ENCODE results near the gene UBXN10.

Gene UBXN10

DNA sequence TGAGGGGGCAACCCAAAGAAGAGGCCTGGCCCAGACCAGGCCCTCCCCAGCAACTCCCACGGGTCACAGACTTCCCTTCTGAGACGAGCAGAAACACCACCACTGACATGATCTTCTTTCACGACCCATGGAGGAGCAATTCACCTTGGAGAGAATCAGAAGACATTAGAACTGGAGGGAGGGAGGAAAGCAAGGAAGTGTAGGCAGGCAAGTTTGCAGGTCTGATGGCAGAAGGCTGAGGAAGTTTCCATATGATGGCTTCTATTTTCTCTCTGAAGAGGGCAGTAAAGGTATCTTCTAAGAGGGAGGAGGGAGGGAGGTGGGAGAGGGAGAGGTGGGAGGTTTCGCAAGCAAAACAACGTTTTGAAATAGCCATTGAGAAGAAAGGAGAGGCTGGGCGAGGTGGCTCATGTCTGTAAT, 1.4 kb upstream of the UBXN10 start:
- FAIRE-seq, result no peak

DNA sequence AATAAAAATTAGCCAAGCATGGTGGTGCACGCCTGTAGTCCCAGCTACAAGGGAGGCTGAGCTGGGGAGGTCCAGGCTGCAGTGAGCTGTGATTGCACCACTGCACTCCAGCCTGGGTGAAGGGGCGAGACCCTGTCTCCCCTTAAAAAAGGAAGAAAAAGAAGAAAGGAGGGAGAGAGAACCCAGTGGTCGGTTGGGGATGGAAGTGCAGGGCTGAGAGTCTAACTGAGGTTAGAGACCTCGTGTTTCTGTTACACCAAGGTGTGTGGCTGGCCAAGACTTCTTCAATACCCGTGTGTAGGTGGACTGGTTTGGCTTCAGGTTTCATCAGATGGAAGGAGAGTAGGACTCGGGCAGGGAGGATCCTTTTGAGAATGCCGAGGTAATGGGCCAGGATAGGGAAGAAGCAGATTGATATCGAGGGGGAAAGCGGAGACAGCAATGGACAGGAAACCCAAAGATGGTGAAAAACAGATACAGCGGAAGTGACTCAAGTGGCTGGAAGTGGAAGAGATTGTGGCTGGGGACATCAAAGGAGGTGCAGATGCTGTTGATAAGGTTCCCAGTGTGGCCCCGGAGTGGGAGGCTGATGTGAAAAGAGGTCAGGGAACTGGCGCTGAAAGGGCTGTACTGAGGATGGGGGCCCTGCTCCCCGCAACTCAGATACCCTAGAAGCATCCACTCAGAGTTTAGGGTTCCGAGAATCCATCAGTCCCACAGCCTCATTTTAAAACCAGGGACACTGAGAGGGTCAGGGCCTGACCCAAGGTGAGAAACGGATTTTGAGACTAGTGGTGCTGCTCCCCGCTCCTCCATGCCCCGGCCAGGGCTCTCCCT, 681 bp upstream of the UBXN10 start:
- FAIRE-seq, result no peak

DNA sequence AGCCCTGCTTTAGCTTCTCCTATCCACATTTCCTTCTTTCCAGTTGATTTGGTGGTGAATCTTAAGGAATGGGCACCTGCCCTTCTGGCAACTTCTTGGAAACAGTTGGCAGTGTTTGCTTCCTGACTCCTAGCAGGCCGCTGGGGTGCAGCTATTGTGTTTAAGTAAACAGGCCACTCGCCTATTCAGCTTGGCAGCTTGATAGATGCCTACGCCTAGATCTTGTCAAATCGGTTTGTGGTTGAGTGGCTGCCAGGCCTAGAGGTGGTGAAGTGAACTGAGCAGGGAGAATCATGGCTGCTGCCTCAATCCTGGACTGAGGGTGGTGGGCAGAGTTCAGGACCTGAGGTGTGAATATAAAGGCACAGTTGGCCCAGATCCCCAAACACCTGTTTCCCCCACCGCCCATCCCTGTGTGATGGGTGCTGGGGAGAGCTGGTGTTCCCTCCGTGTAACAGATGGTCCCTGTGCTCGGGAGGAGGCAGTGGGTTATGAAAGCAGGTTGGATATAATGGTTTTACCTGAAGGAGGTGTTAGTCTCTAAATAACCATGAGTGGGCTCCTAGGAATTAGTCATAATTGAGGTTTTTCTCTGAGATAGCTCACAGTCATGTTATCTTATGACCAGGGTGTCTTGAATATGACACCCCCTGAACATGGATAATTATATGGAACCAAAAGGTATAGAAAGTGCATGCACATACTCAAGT, 1.4 kb downstream of the UBXN10 start:
- no peak for FAIRE-seq

DNA sequence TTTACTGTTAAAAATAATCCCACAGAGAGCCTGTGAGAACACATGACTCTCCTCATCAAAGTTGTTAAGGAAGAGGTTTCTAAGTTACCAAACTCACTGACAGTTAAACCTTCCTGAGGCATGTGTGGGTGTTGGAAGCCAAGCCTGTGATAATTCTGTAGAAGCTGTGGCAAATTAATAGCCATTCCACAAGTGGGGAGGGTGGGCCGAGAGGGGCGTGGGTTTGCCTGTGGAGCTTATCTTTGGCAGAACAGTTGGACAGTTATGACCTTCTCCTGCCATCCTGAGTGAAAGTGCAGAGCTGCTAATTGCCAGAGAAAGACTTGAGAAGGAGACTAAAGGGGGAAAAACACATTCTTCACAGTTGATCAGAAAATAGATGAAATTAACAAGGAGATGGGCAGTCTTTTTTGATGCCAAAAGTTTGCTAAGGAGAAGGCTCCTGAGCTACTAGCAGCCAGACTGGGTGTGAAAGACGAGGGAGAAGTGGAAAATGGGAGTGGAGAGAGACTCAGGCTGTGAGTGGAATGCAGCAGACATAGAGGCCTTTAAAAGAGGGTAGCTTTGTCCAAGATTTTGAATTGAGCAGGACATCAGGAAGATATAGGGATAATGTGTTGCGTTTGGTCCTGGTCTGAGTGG, 2.0 kb downstream of the UBXN10 start:
- no peak for FAIRE-seq

- FAIRE-seq, result no peak
Observed at GRCh38 chr1:20188455-20188817, 2.5 kb downstream of the UBXN10 start.

DNA sequence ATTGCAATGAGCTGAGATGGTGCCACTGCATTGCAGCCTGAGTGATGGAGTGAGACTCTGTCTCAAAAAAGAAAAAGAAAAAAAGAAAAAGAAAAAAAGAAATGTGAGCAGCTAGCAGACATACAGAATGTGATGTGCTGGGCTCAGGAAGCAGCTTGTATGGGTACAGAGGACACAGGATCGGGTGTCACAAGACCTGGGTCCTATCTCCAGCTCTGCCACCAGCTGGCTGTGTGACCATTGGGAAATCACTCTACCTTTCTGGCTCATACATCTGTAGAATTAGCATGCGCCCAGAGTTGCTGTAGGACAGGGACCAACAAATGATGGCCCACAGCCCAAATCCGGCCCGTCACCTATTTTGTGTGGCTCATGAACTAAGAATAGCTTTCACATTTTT, 3.8 kb downstream of the UBXN10 start:
- no peak for FAIRE-seq

GRCh38 chr1:20190256-20191160, 4.6 kb downstream of the UBXN10 start:
- FAIRE-seq, result no peak

GRCh38 chr1:20191266-20191825, 5.5 kb downstream of the UBXN10 start:
- no peak for FAIRE-seq

GRCh38 chr1:20192364-20192763, 6.5 kb downstream of the UBXN10 start:
- FAIRE-seq, result no peak

- FAIRE-seq, result no peak
Observed at GRCh38 chr1:20192871-20193411, 7.0 kb downstream of the UBXN10 start.

GRCh38 chr1:20194224-20194623, 8.3 kb downstream of the UBXN10 start:
- no peak for FAIRE-seq

DNA sequence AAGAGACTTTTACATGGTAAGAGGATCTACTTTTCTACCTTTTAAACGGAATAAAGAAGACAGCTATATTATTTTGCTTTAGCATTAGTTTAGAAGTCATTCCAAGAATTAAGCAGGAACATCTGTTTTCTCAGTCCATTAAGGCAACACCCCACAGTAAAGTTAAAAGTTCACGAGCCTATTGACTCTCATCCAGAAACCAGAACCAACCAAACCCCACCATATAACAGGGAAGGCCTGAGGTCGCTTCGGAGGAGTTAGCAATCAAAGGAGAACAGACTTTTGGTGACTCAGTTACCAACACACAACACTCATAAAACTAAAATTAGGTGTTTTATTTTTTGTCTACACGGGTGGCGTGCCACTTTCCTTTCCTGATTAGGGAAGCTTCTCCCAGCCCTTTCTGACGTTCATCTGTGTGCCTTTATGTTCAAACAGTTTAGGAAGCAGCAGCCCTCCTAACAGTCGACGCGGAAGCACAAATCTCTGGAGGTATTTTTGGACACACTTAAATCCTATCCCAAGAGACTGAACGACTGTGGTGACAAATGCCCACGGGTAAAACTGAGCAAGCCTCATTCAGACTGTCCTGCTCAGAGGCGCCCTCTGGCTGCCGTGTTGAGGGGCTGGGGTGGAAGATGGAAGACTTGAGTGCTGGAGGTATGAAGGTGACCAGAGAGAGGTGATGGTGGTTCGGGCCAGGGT, 9.0 kb downstream of the UBXN10 start:
- FAIRE-seq, result no peak

GRCh38 chr1:20195462-20195780, 9.5 kb downstream of the UBXN10 start:
- no peak for FAIRE-seq

DNA sequence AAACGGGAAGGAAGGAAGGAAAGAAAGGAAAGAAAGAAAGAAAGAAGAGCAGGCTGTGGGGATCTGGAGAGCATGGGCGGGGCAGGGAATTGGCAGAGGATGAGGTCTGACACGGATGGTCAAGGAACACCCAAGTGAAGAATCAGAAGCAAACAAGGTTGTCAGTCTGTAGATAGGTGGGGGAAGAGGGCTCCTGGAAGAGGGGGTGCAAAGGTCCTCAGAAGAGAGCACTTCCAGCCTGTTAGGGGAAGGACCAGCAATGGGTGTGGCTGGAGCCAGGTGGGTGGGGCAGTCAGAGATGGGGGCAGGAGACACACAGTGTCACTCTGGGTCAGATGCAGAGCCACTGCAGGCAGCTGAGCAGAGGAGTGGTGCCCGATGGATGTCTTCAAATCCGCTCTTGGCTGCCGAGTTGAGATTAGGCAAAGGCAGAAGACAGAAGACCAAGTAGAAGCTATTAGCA, 11.5 kb downstream of the UBXN10 start:
- no peak for FAIRE-seq

GRCh38 chr1:20198296-20198695, 12.4 kb downstream of the UBXN10 start:
- FAIRE-seq, result no peak

DNA sequence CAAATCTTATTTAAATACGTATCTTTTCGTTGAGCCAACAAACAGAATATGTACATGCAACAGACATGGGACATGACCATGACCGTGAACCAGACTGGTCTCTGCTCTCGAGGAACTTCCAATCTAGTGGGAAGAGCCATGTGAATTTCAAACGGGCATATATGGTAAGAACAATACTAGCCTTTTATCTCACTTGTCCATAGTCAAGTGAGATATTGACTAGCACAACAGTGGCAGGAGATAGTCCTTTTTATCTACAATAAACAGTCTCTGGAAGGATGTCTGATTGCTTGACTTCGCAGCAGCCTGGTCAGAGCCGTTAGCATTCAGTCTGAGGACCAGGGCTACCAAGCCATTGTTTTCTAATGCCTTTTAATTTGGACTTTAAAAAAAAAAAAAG, 13.0 kb downstream of the UBXN10 start:
- FAIRE-seq, result no peak

- no peak for FAIRE-seq
Observed at GRCh38 chr1:20199403-20199802, 13.5 kb downstream of the UBXN10 start.

GRCh38 chr1:20199840-20200239, 13.9 kb downstream of the UBXN10 start:
- FAIRE-seq, result no peak

GRCh38 chr1:20200966-20201365, 15.1 kb downstream of the UBXN10 start:
- no peak for FAIRE-seq

DNA sequence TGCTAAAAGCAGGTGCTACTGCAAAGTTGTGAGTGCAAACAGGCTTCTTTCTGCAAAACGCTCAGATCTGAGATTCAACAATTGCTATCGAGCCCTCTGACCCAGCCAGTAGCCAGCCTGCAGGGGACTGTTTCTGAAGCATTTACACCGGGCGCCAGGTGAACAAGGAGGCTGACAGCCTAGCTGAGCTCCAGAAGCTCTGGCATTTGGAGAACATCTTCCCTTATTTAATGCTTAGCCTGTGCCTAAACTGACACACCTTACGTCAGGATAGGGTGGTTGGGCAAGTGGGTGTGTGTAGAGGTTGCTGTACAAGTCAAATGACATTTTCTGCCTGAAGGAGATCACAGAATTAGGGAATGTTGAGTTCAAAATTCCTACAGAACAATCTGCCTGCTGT, 16.3 kb downstream of the UBXN10 start:
- FAIRE-seq, result no peak

GRCh38 chr1:20207546-20207945, 21.6 kb downstream of the UBXN10 start:
- FAIRE-seq, result no peak

DNA sequence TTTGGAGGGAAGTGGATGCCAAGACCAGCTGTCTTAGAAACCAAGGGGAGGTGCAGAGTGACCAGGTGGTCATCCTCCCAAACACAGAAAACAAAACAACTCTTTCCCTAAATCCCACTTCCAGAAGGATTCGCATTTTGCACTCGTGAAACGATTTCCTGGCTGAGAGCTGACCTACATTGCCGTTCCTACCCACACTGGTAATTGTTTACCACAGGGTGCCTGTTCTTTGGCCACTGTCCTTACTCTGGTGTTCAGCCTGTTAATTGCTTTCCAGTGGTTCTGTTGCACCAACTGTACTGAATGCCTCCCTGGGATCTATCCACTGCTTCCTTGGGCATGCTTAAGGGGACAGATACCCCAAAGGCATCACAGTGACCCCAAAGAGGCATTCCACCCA, 23.6 kb downstream of the UBXN10 start:
- no peak for FAIRE-seq
